ENCODE results near the gene TENM3. TPM values are rescaled to one million over a fixed set of nuclear protein-coding genes. Genes with fewer than 3 reads are reported as not detected.

Gene TENM3
- total RNA-seq, 1 experiment from 2014 or later, result not detected

GRCh38 chr4:182741054-182741453 is 497.9 kb downstream of the TENM3 start:
- no TSS peak for BruUV-seq (replicated peaks)
- H3K36me3 ChIP-seq (ENCODE audit: low read depth), result no peaks in the 10 kb centered on the region
- no peaks in the 10 kb centered on the region for H3K4me1 ChIP-seq (replicated peaks; ENCODE audit: insufficient read depth)
- no peak for DNase-seq
- ChIA-PET POLR2A (ENCODE audit: unreplicated experiment) (no interaction called here), CTCF (no interaction called here)
- no peak overlapping the region for H3K4me3 ChIP-seq
- H3K27ac ChIP-seq, result no peak overlapping the region
- no peaks in the 10 kb centered on the region for H4K20me1 ChIP-seq (ENCODE audit: insufficient read depth)
- no peak overlapping the region for H3K4me2 ChIP-seq
- H3K27me3 ChIP-seq (ENCODE audit: insufficient read depth, low read depth), result peaks cover 48% of the 10 kb centered on the region
- H2AFZ ChIP-seq, result no peak overlapping the region
- no peak for TF ChIP-seq CTCF (conservative IDR thresholded peaks at IDR 0.05)
- no peak for TF ChIP-seq EZH2 (IDR thresholded peaks at IDR 0.05; ENCODE audit: low read depth)
- intact Hi-C loops (cut with micrococcal nuclease; ENCODE audit: unreplicated experiment), result no loop called here
- H3F3A ChIP-seq (ENCODE audit: insufficient read depth, low read depth), result no peaks in the 10 kb centered on the region
- H3K9me3 ChIP-seq (ENCODE audit: insufficient read depth, low read depth), result no peaks in the 10 kb centered on the region
- H3K79me2 ChIP-seq (ENCODE audit: low read depth), result no peaks in the 10 kb centered on the region
- H3K9me2 ChIP-seq (ENCODE audit: insufficient read depth), result no peaks in the 10 kb centered on the region

GRCh38 chr4:182741914-182742313 is 498.7 kb downstream of the TENM3 start:
- no peaks in the 10 kb centered on the region for H3K9me3 ChIP-seq (ENCODE audit: insufficient read depth, low read depth)
- CTCF ChIA-PET, result no interaction called here
- H3F3A ChIP-seq (ENCODE audit: insufficient read depth, low read depth), result no peaks in the 10 kb centered on the region
- no peak overlapping the region for H3K4me3 ChIP-seq
- H4K20me1 ChIP-seq (ENCODE audit: insufficient read depth), result no peaks in the 10 kb centered on the region
- no peaks in the 10 kb centered on the region for H3K36me3 ChIP-seq (ENCODE audit: low read depth)
- intact Hi-C loops (cut with micrococcal nuclease; ENCODE audit: unreplicated experiment), result no loop called here
- peaks cover 44% of the 10 kb centered on the region for H3K27me3 ChIP-seq (ENCODE audit: insufficient read depth, low read depth)
- no peak overlapping the region for H3K27ac ChIP-seq
- no peak overlapping the region for H3K4me2 ChIP-seq
- no peaks in the 10 kb centered on the region for H3K9me2 ChIP-seq (ENCODE audit: insufficient read depth)
- BruUV-seq (replicated peaks), result no TSS peak
- H2AFZ ChIP-seq, result no peak overlapping the region
- H3K4me1 ChIP-seq (replicated peaks; ENCODE audit: insufficient read depth), result no peaks in the 10 kb centered on the region
- POLR2A ChIA-PET (ENCODE audit: unreplicated experiment), result interaction anchor here (0.7 kb wide), 1 partner anchor 60 kb away, joined by 6 read pairs; no protein-coding TSS in a partner anchor
- TF ChIP-seq EZH2 (IDR thresholded peaks at IDR 0.05; ENCODE audit: low read depth) (no peak), CTCF (conservative IDR thresholded peaks at IDR 0.05) (no peak)
- H3K79me2 ChIP-seq (ENCODE audit: low read depth), result no peaks in the 10 kb centered on the region
- no peak for DNase-seq

- H3K27ac ChIP-seq, result no peak overlapping the region
- no peaks in the 10 kb centered on the region for H3K36me3 ChIP-seq (ENCODE audit: low read depth)
- H3K4me1 ChIP-seq (replicated peaks; ENCODE audit: insufficient read depth), result no peaks in the 10 kb centered on the region
- intact Hi-C loops (cut with micrococcal nuclease; ENCODE audit: unreplicated experiment), result no loop called here
- H3K4me2 ChIP-seq, result no peak overlapping the region
- H2AFZ ChIP-seq, result no peak overlapping the region
- no peaks in the 10 kb centered on the region for H3K9me2 ChIP-seq (ENCODE audit: insufficient read depth)
- BruUV-seq (replicated peaks), result no TSS peak
- no peak for DNase-seq
- no peak for TF ChIP-seq CTCF (conservative IDR thresholded peaks at IDR 0.05)
- no peak for TF ChIP-seq EZH2 (IDR thresholded peaks at IDR 0.05; ENCODE audit: low read depth)
- H3K27me3 ChIP-seq (ENCODE audit: insufficient read depth, low read depth), result peaks cover 44% of the 10 kb centered on the region
- no peaks in the 10 kb centered on the region for H4K20me1 ChIP-seq (ENCODE audit: insufficient read depth)
- no peaks in the 10 kb centered on the region for H3K9me3 ChIP-seq (ENCODE audit: insufficient read depth, low read depth)
- CTCF ChIA-PET, result no interaction called here
- H3K4me3 ChIP-seq, result no peak overlapping the region
- POLR2A ChIA-PET (ENCODE audit: unreplicated experiment), result no interaction called here
- H3K79me2 ChIP-seq (ENCODE audit: low read depth), result no peaks in the 10 kb centered on the region
- no peaks in the 10 kb centered on the region for H3F3A ChIP-seq (ENCODE audit: insufficient read depth, low read depth)
Observed at GRCh38 chr4:182743815-182744214, 500.6 kb downstream of the TENM3 start.
